Activated B cell treated with CpG ODN at 0.5 μM for 24 hours (primary cell): Measurements from ENCODE around the gene GNS. TPM values are rescaled to one million over a fixed set of nuclear protein-coding genes. Genes with fewer than 3 reads are reported as not detected.
A peak's percentile ranks its signal among the peaks of the same experiment; 100 is the strongest.
"Not testable (repeated sequence)": the region's sequence is repeated elsewhere in the genome, so short reads cannot be mapped to it uniquely, and the experiment has no call there.

Source experiments
- ATAC-seq: fragments of 200-7000 bp; cut with Tn5 transposase; one replicate; pipeline ENCODE4 v1.10.0; 2021; ENCODE audit warnings: low read depth, mild to moderate bottlenecking, moderate library complexity
- CTCF ChIA-PET: fragments of 350-600 bp; sonication (Branson Sonifier 250); formaldehyde crosslinking; loops from one replicate; lab custom pipeline; 2021; ENCODE audit warnings: antibody characterized with exemption; lab: Charles Lee
- POLR2A ChIA-PET: fragments of 350-600 bp; sonication (Branson Sonifier 250); formaldehyde crosslinking; loops from one replicate; lab custom pipeline; 2021; ENCODE audit warnings: antibody characterized with exemption; lab: Charles Lee
- DNase-seq: peaks from one replicate; pipeline ENCODE4 v3.0.0; 2022
- H3K27ac Mint-ChIP-seq: one replicate; pipeline ENCODE4 v1.8.0; 2020; ENCODE audit warnings: mixed read lengths
- H3K27me3 Mint-ChIP-seq: one replicate; pipeline ENCODE4 v1.8.0; 2021; ENCODE audit warnings: mixed read lengths
- H3K36me3 Mint-ChIP-seq: one replicate; pipeline ENCODE4 v1.8.0; 2021; ENCODE audit warnings: low read depth, mixed read lengths
- H3K4me1 Mint-ChIP-seq: one replicate; pipeline ENCODE4 v1.8.0; 2021; ENCODE audit warnings: mixed read lengths
- H3K4me3 Mint-ChIP-seq: one replicate; pipeline ENCODE4 v1.8.0; 2020; ENCODE audit warnings: mild to moderate bottlenecking, mixed read lengths
- H3K9me3 Mint-ChIP-seq: one replicate; pipeline ENCODE4 v1.8.0; 2020; ENCODE audit warnings: mixed read lengths
- CTCF ChIP-seq: fragments of 200-600 bp; IDR thresholded peaks from one replicate; pipeline ENCODE4 v1.8.0; 2022; ENCODE audit warnings: antibody characterized with exemption, mild to moderate bottlenecking
- intact Hi-C: fragments of 100-400 bp; cut with micrococcal nuclease; formaldehyde crosslinking; loops from one replicate; pipeline ENCODE4 v1.15.1; 2024
- total RNA-seq: library from RNA; stranded (reverse); gene quantifications from 2 replicates; pipeline ENCODE4 v1.2.3, GENCODE V29; 2022

The GNS gene
- total RNA-seq, 1 donor from 2014 or later = 16.3 TPM

GRCh38 chr12:64691227-64691794, 67.9 kb downstream of the GNS start:
- H3K36me3 Mint-ChIP-seq = peaks cover 80% of the 10 kb centered on the region
- no peaks in the 10 kb centered on the region for H3K9me3 Mint-ChIP-seq
- intact Hi-C loops = no loop called here
- ChIA-PET POLR2A (no interaction called here), CTCF (interaction anchor here (1.2 to 1.6 kb wide), 2 partner anchors 9 to 142 kb away, joined by 5 to 9 read pairs; no protein-coding TSS in a partner anchor)
- DNase-seq (no peak), ATAC-seq (no peak)
- no peak overlapping the region for H3K27ac Mint-ChIP-seq
- peaks cover 16% of the 10 kb centered on the region for H3K4me1 Mint-ChIP-seq
- no peak overlapping the region for H3K4me3 Mint-ChIP-seq
- TF ChIP-seq CTCF = no peak
- no peaks in the 10 kb centered on the region for H3K27me3 Mint-ChIP-seq

GRCh38 chr12:64690236-64690635, 69.0 kb downstream of the GNS start:
- CTCF ChIA-PET = interaction anchor here (1.2 to 1.7 kb wide), 2 partner anchors 8 to 10 kb away, joined by 5 to 10 read pairs; no protein-coding TSS in a partner anchor
- H3K4me3 Mint-ChIP-seq, H3K27me3 Mint-ChIP-seq, intact Hi-C loops, H3K4me1 Mint-ChIP-seq, POLR2A ChIA-PET, DNase-seq, H3K9me3 Mint-ChIP-seq, H3K27ac Mint-ChIP-seq, ATAC-seq: not testable (repeated sequence)
- H3K36me3 Mint-ChIP-seq = peaks cover 82% of the 10 kb centered on the region

- ATAC-seq (no peak), DNase-seq (no peak)
- Mint-ChIP-seq H3K36me3 (peaks cover 77% of the 10 kb centered on the region), H3K4me3 (no peak overlapping the region), H3K4me1 (peaks cover 17% of the 10 kb centered on the region), H3K27me3 (no peaks in the 10 kb centered on the region), H3K9me3 (no peaks in the 10 kb centered on the region), H3K27ac (no peak overlapping the region)
- no peak for TF ChIP-seq CTCF
- intact Hi-C loops = no loop called here
- CTCF ChIA-PET = interaction anchor here (1.3 to 1.7 kb wide), 2 partner anchors 9 to 139 kb away, joined by 7 to 10 read pairs; no protein-coding TSS in a partner anchor
- POLR2A ChIA-PET = interaction anchor here (0.7 to 1.9 kb wide), 3 partner anchors 78 to 133 kb away, joined by 4 to 6 read pairs (median 6); no protein-coding TSS in a partner anchor
These were observed 70.5 kb downstream of the GNS start for GRCh38 chr12:64688715-64689114.

- ATAC-seq (no peak), DNase-seq (no peak)
- POLR2A ChIA-PET = interaction anchor here (0.7 to 1.9 kb wide), 2 partner anchors 77 to 132 kb away, joined by 6 read pairs; no protein-coding TSS in a partner anchor
- Mint-ChIP-seq H3K27me3 (no peaks in the 10 kb centered on the region), H3K9me3 (no peaks in the 10 kb centered on the region), H3K4me3 (no peak overlapping the region), H3K4me1 (peaks cover 22% of the 10 kb centered on the region), H3K27ac (peak overlapping the region; percentile 55), H3K36me3 (peaks cover 75% of the 10 kb centered on the region)
- CTCF ChIA-PET = interaction anchor here (1.3 kb wide), 1 partner anchor 139 kb away, joined by 7 read pairs; no protein-coding TSS in a partner anchor
- intact Hi-C loops = no loop called here
- TF ChIP-seq CTCF = no peak
These were observed 71.0 kb downstream of the GNS start for GRCh38 chr12:64688219-64688618.

GRCh38 chr12:64687816-64688215, 71.4 kb downstream of the GNS start:
- no peak for TF ChIP-seq CTCF
- H3K4me3 Mint-ChIP-seq = no peak overlapping the region
- ChIA-PET CTCF (no interaction called here), POLR2A (interaction anchor here (0.7 to 1.9 kb wide), 2 partner anchors 77 to 132 kb away, joined by 6 read pairs; no protein-coding TSS in a partner anchor)
- H3K36me3 Mint-ChIP-seq = peaks cover 71% of the 10 kb centered on the region
- no peaks in the 10 kb centered on the region for H3K27me3 Mint-ChIP-seq
- ATAC-seq = no peak
- peaks cover 26% of the 10 kb centered on the region for H3K4me1 Mint-ChIP-seq
- no peaks in the 10 kb centered on the region for H3K9me3 Mint-ChIP-seq
- intact Hi-C loops = no loop called here
- peak overlapping the region; percentile 2 for H3K27ac Mint-ChIP-seq
- DNase-seq = no peak
